Spleen (tissue), 11 donors: ENCODE measurements around the gene PDC. TPM values are rescaled to one million over a fixed set of nuclear protein-coding genes. Genes with fewer than 3 reads are reported as not detected.

Experiments
- DNase-seq: peaks from one replicate; pipeline ENCODE4 v3.0.0-alpha.2; 2020
- H3K27ac ChIP-seq, 8 donors: fragments of 200-600 bp; sonication (generic) in 7 of 8; 1 replicate in 4 of 8; 2 replicates in 4 of 8; pipeline versions ENCODE4 v1.5.0 to v1.8.0; 2016 to 2021; ENCODE audit warnings: inconsistent platforms in 4 of 8, mild to moderate bottlenecking in 4 of 8, moderate library complexity in 1 of 8
- H3K27me3 ChIP-seq, 7 donors: fragments of 200-600 bp; sonication (generic) in 6 of 7; replicated peaks in 1 of 7; 1 replicate in 4 of 7; 2 replicates in 3 of 7; pipeline versions ENCODE4 v1.5.0 to v1.8.0; 2016 to 2021; ENCODE audit warnings: inconsistent platforms in 3 of 7, mild to moderate bottlenecking in 1 of 7
- H3K36me3 ChIP-seq, 6 donors: fragments of 200-600 bp; sonication (generic) in 5 of 6; 1 replicate in 4 of 6; 2 replicates in 2 of 6; pipeline versions ENCODE4 v1.5.0 to v1.8.0; 2016 to 2021; ENCODE audit warnings: inconsistent platforms in 2 of 6
- H3K4me1 ChIP-seq, 6 donors: fragments of 200-600 bp; sonication (generic) in 5 of 6; 1 replicate in 3 of 6; 2 replicates in 3 of 6; pipeline versions ENCODE4 v1.5.0 to v1.8.0; 2016 to 2021; ENCODE audit warnings: inconsistent platforms in 3 of 6
- H3K4me3 ChIP-seq, 8 donors: fragments of 200-600 bp; sonication (generic) in 7 of 8; 1 replicate in 4 of 8; 2 replicates in 4 of 8; pipeline versions ENCODE4 v1.5.0 to v1.8.0; 2016 to 2021; ENCODE audit warnings: inconsistent platforms in 4 of 8, mild to moderate bottlenecking in 4 of 8, moderate library complexity in 2 of 8
- H3K9me3 ChIP-seq, 8 donors: fragments of 200-600 bp; sonication (generic) in 7 of 8; 1 replicate in 4 of 8; 2 replicates in 4 of 8; pipeline versions ENCODE4 v1.5.0 to v1.8.0; 2016 to 2021; ENCODE audit warnings: inconsistent platforms in 4 of 8
- CTCF ChIP-seq, 11 experiments: fragments of 200-600 bp in 7 of 11; fragments of 450-650 bp in 4 of 11; sonication (generic) in 4 of 11; IDR thresholded peaks in 8 of 11; conservative IDR thresholded peaks in 3 of 11; 1 replicate in 7 of 11; 2 replicates in 4 of 11; pipeline versions ENCODE4 v1.4.0 to v1.8.0; 2016 to 2021; ENCODE audit warnings: antibody characterized with exemption in 11 of 11, inconsistent platforms in 4 of 11, mild to moderate bottlenecking in 1 of 11
- POLR2A ChIP-seq, 3 donors: fragments of 450-650 bp; IDR thresholded peaks; one replicate each; pipeline ENCODE4 v1.5.1; 2017; ENCODE audit warnings: antibody characterized with exemption in 3 of 3, mild to moderate bottlenecking in 1 of 3
- POLR2AphosphoS5 ChIP-seq, 3 donors: sonication (generic); formaldehyde crosslinking; IDR thresholded peaks; one replicate each; pipeline ENCODE4 v1.5.1; 2017; ENCODE audit warnings: antibody characterized with exemption in 3 of 3
- WGBS, 5 donors: extraction: QIAGEN DNeasy Blood & Tissue Kit in 3 of 5; methylation state at CpG; one replicate each; pipeline versions ENCODE4 v1.1.5 to v1.1.7; 2013 to 2018; 5-methylcytosine and 5-hydroxymethylcytosine counted together
- intact Hi-C: fragments of 100-400 bp; cut with DNase I; formaldehyde crosslinking; loops from one replicate; pipeline ENCODE4 v1.15.0; 2023; ENCODE audit warnings: low total_unique reads
- polyA plus RNA-seq, 3 donors: library from polyadenylated mRNA; stranded (reverse); fragments of 200-250 nt; gene quantifications; one replicate each; pipeline ENCODE4 v1.2.1, GENCODE V29; 2013
- total RNA-seq, 7 donors: library from RNA; depleted of rRNA in 3 of 7; stranded (reverse); fragments of >200 nt in 3 of 7; fragmentation: NEBNext Ultra II Directional in 4 of 7; extraction: Animal tissue kit (Norgen Biotek cat#: 25700) in 4 of 7; gene quantifications; one replicate each; pipeline versions ENCODE4 v1.1.0 to v1.2.1, GENCODE V29; 2016 to 2021
- donor health status: healthy with polysubstance abuse.
- donor health status: DM: no; HTN: no; CAD: no; lungs with moderate emphysema.
- donor health status: DM: no; HTN: no; CAD: no.
- donor health status: Bipolar disorder and iron deficiency.
- donor health status: healthy.
- donor health status: DM: no; HTN: no; CAD: no.
- donor health status: DM: yes; HTN: yes; CAD: no.

Gene PDC
- total and polyA plus RNA-seq, 10 donors: not detected

GRCh38 chr1:186456729-186457255, 4.1 kb downstream of the PDC start:
- intact Hi-C loops: no loop called here
- Histone ChIP-seq H3K27me3 (no peaks in the 10 kb centered on the region), H3K9me3 (no peaks in the 10 kb centered on the region), H3K4me3 (no peak overlapping the region), H3K4me1 (no peaks in the 10 kb centered on the region), H3K27ac (no peak overlapping the region), H3K36me3 (no peaks in the 10 kb centered on the region)
- 38 to 56% (median 47%) methylated on average over 3 of the region's 3 CpGs for WGBS, 5 donors
- TF ChIP-seq POLR2A (IDR thresholded peaks at IDR 0.05) (no peak), CTCF (IDR thresholded peaks at IDR 0.05 in 8 of 11, conservative IDR thresholded peaks at IDR 0.05 in 3 of 11) (no peak), POLR2AphosphoS5 (IDR thresholded peaks at IDR 0.05) (no peak)
- DNase-seq: no peak

GRCh38 chr1:186454981-186455380, 5.9 kb downstream of the PDC start:
- intact Hi-C loops: no loop called here
- no peaks in the 10 kb centered on the region for H3K27me3 ChIP-seq
- H3K4me1 ChIP-seq: no peaks in the 10 kb centered on the region
- no peak for TF ChIP-seq POLR2AphosphoS5 (IDR thresholded peaks at IDR 0.05)
- no peak for TF ChIP-seq POLR2A (IDR thresholded peaks at IDR 0.05)
- TF ChIP-seq CTCF (IDR thresholded peaks at IDR 0.05 in 8 of 11, conservative IDR thresholded peaks at IDR 0.05 in 3 of 11): no peak
- DNase-seq: no peak
- 26 to 33% (median 31%) methylated on average over 3 of the region's 3 CpGs for WGBS, 5 donors
- H3K9me3 ChIP-seq: no peaks in the 10 kb centered on the region
- no peaks in the 10 kb centered on the region for H3K36me3 ChIP-seq
- H3K4me3 ChIP-seq: no peak overlapping the region
- no peak overlapping the region for H3K27ac ChIP-seq

GRCh38 chr1:186446152-186446551, 14.8 kb downstream of the PDC start:
- Histone ChIP-seq H3K36me3 (no peaks in the 10 kb centered on the region), H3K27ac (no peak overlapping the region), H3K4me3 (no peak overlapping the region), H3K27me3 (no peaks in the 10 kb centered on the region), H3K4me1 (peaks cover 0 to 7% (median 0%) of the 10 kb centered on the region in 6 donors), H3K9me3 (no peaks in the 10 kb centered on the region)
- no peak for DNase-seq
- TF ChIP-seq POLR2A (IDR thresholded peaks at IDR 0.05) (no peak), CTCF (IDR thresholded peaks at IDR 0.05 in 8 of 11, conservative IDR thresholded peaks at IDR 0.05 in 3 of 11) (no peak), POLR2AphosphoS5 (IDR thresholded peaks at IDR 0.05) (no peak)
- WGBS, 5 donors: 88 to 96% (median 93%) methylated on average over 4 of the region's 4 CpGs
- intact Hi-C loops: no loop called here

GRCh38 chr1:186443638-186444037, 17.3 kb downstream of the PDC start:
- Histone ChIP-seq H3K27me3 (no peaks in the 10 kb centered on the region), H3K4me1 (peaks cover 0 to 7% (median 0%) of the 10 kb centered on the region in 6 donors), H3K9me3 (no peaks in the 10 kb centered on the region), H3K36me3 (no peaks in the 10 kb centered on the region), H3K27ac (no peak overlapping the region), H3K4me3 (no peak overlapping the region)
- no peak for TF ChIP-seq POLR2AphosphoS5 (IDR thresholded peaks at IDR 0.05)
- no peak for TF ChIP-seq CTCF (IDR thresholded peaks at IDR 0.05 in 8 of 11, conservative IDR thresholded peaks at IDR 0.05 in 3 of 11)
- no peak for TF ChIP-seq POLR2A (IDR thresholded peaks at IDR 0.05)
- DNase-seq: no peak
- 68 to 83% (median 74%) methylated on average over 2 of the region's 2 CpGs for WGBS, 5 donors
- intact Hi-C loops: no loop called here
